Activated CD4-positive, alpha-beta T cell treated with anti-CD3 and anti-CD28 coated beads for 36 hours (primary cell): ENCODE measurements around the gene SLMAP. TPM values are rescaled to one million over a fixed set of nuclear protein-coding genes. Genes with fewer than 3 reads are reported as not detected.

Source experiments
- ATAC-seq: fragments of 200-7000 bp; cut with Tn5 transposase; one replicate; pipeline ENCODE4 v1.10.0; 2021; ENCODE audit warnings: mild to moderate bottlenecking, moderate library complexity
- CTCF ChIA-PET: fragments of 350-600 bp; sonication (Branson Sonifier 250); formaldehyde crosslinking; loops from one replicate; lab custom pipeline; 2021; ENCODE audit warnings: antibody characterized with exemption; lab: Charles Lee
- POLR2A ChIA-PET: fragments of 350-600 bp; sonication (Branson Sonifier 250); formaldehyde crosslinking; loops from one replicate; lab custom pipeline; 2021; ENCODE audit warnings: antibody characterized with exemption, inconsistent platforms; lab: Charles Lee
- DNase-seq: peaks from one replicate; pipeline ENCODE4 v3.0.0-alpha.2; 2020
- H3K27ac Mint-ChIP-seq: one replicate; pipeline ENCODE4 v1.8.0; 2021; ENCODE audit warnings: mixed read lengths
- H3K27me3 Mint-ChIP-seq: one replicate; pipeline ENCODE4 v1.8.0; 2021; ENCODE audit warnings: mixed read lengths
- H3K36me3 Mint-ChIP-seq: one replicate; pipeline ENCODE4 v1.8.0; 2021; ENCODE audit warnings: low read depth, mixed read lengths
- H3K4me1 Mint-ChIP-seq: one replicate; pipeline ENCODE4 v1.8.0; 2021; ENCODE audit warnings: mixed read lengths
- H3K4me3 Mint-ChIP-seq: one replicate; pipeline ENCODE4 v1.8.0; 2021; ENCODE audit warnings: mild to moderate bottlenecking, moderate library complexity, mixed read lengths
- H3K9me3 Mint-ChIP-seq: one replicate; pipeline ENCODE4 v1.8.0; 2021; ENCODE audit warnings: low read depth, mixed read lengths
- intact Hi-C, 2 experiments: fragments of 100-400 bp; cut with DNase I in 1 of 2; cut with micrococcal nuclease in 1 of 2; formaldehyde crosslinking; loops; one replicate each; pipeline versions ENCODE4 v1.14.2 to v1.15.1; 2022 to 2024; cut with DNase I, micrococcal nuclease
- total RNA-seq, 2 experiments: library from RNA; stranded (reverse); gene quantifications; one replicate each; pipeline ENCODE4 v1.2.3, GENCODE V29; 2021

Gene SLMAP
- total RNA-seq, 2 experiments from 2014 or later: 43.1 to 55.3 TPM

- Mint-ChIP-seq H3K36me3 (no peaks in the 10 kb centered on the region), H3K27ac (no peak overlapping the region), H3K4me3 (no peak overlapping the region), H3K27me3 (peaks cover 3% of the 10 kb centered on the region), H3K9me3 (no peaks in the 10 kb centered on the region), H3K4me1 (no peaks in the 10 kb centered on the region)
- POLR2A ChIA-PET: no interaction called here
- DNase-seq: no peak
- intact Hi-C loops: no loop called here
- ATAC-seq: no peak
- CTCF ChIA-PET: no interaction called here
Observed at GRCh38 chr3:57730682-57731081, 25.4 kb upstream of the SLMAP start.

DNA sequence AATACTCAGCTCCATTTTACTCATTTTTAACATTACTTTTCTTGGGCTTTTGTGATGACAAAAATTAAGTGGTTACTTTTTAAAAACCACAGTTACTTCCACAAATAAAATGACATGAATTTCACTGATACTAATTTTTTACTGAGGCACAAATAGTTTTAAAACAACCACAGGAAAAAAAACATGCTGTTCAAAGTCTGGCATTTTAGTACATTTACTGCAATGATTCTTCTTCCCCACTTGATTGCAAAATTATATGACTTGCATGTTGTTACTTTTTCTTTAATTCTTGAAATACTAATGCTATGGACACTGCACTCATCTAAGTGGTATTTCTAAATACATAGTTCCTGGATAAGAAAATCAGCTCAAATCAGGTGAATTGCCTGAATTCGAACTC is 24.8 kb upstream of the SLMAP start:
- POLR2A ChIA-PET: no interaction called here
- no peak for DNase-seq
- Mint-ChIP-seq H3K27me3 (peaks cover 3% of the 10 kb centered on the region), H3K4me3 (no peak overlapping the region), H3K36me3 (no peaks in the 10 kb centered on the region), H3K9me3 (no peaks in the 10 kb centered on the region), H3K27ac (no peak overlapping the region), H3K4me1 (no peaks in the 10 kb centered on the region)
- ATAC-seq: no peak
- intact Hi-C loops: no loop called here
- CTCF ChIA-PET: no interaction called here

- Mint-ChIP-seq H3K4me1 (no peaks in the 10 kb centered on the region), H3K36me3 (no peaks in the 10 kb centered on the region), H3K27me3 (peaks cover 3% of the 10 kb centered on the region), H3K27ac (no peak overlapping the region), H3K9me3 (no peaks in the 10 kb centered on the region), H3K4me3 (no peak overlapping the region)
- intact Hi-C loops: no loop called here
- ChIA-PET CTCF (interaction anchor here (1.4 kb wide), 1 partner anchor 18 kb away, joined by 3 read pairs; no protein-coding TSS in a partner anchor), POLR2A (no interaction called here)
- ATAC-seq (no peak), DNase-seq (no peak)
Observed at GRCh38 chr3:57733790-57734189, 22.3 kb upstream of the SLMAP start.

DNA sequence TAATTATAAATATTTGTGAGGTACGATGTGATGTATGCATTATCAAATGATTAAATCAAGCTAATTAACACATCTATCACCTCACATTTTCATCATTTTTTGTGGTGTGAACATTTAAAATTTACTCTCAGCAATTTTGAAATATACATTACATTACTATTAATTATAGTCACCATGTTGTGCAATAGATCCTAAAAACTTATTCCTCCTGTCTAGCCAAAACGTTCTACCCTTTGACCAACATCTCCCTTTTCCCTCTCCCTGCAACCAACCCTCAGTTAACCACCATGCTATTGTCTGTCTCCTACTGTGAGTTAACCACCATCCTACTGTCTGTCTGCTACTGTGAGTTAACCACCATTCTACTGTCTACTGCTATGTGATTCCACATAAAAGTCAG is 20.7 kb upstream of the SLMAP start:
- ATAC-seq (no peak), DNase-seq (no peak)
- no peak overlapping the region for H3K4me3 Mint-ChIP-seq
- intact Hi-C loops: no loop called here
- no peaks in the 10 kb centered on the region for H3K9me3 Mint-ChIP-seq
- no peak overlapping the region for H3K27ac Mint-ChIP-seq
- H3K4me1 Mint-ChIP-seq: no peaks in the 10 kb centered on the region
- ChIA-PET CTCF (interaction anchor here (0.6 kb wide), 1 partner anchor 381 kb away, joined by 3 read pairs; no protein-coding TSS in a partner anchor), POLR2A (no interaction called here)
- H3K27me3 Mint-ChIP-seq: peaks cover 3% of the 10 kb centered on the region
- no peaks in the 10 kb centered on the region for H3K36me3 Mint-ChIP-seq

GRCh38 chr3:57737840-57738239 is 18.3 kb upstream of the SLMAP start:
- Mint-ChIP-seq H3K9me3 (no peaks in the 10 kb centered on the region), H3K27me3 (no peaks in the 10 kb centered on the region), H3K36me3 (no peaks in the 10 kb centered on the region), H3K4me1 (no peaks in the 10 kb centered on the region), H3K4me3 (no peak overlapping the region), H3K27ac (no peak overlapping the region)
- ChIA-PET CTCF (no interaction called here), POLR2A (interaction anchor here (0.6 kb wide), 1 partner anchor 34 kb away, joined by 3 read pairs; no protein-coding TSS in a partner anchor)
- DNase-seq (no peak), ATAC-seq (no peak)
- intact Hi-C loops: no loop called here

- intact Hi-C loops: no loop called here
- CTCF ChIA-PET: no interaction called here
- ATAC-seq: no peak
Observed at GRCh38 chr3:57738391-57738790, 17.7 kb upstream of the SLMAP start.

DNA sequence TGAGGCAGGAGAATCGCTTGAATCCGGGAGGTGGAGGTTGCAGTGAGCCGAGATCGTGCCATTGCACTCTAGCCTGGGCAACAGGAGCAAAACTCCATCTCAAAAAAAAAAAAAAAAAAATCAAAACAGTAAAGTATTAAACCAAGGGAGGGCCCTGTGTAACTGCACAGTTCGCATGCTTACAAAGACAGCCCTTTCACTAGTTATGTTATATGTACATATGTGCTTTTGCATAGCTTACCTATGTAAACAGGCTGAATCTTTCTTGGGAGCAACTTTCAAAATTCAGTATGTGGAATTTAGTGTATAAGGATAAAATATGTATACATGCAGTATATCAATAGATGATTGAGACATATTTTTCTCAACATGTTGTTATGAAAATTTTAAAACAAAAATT is 16.1 kb upstream of the SLMAP start:
- intact Hi-C loops: no loop called here
- CTCF ChIA-PET: interaction anchor here (0.6 kb wide), 1 partner anchor 14 kb away, joined by 3 read pairs; no protein-coding TSS in a partner anchor
- H3K9me3 Mint-ChIP-seq: no peaks in the 10 kb centered on the region

More at GRCh38 chr3:57738391-57738790, 17.7 kb upstream of the SLMAP start:
- no peaks in the 10 kb centered on the region for H3K4me1 Mint-ChIP-seq
- no peak overlapping the region for H3K4me3 Mint-ChIP-seq
- no peak overlapping the region for H3K27ac Mint-ChIP-seq
- POLR2A ChIA-PET: no interaction called here
- H3K9me3 Mint-ChIP-seq: no peaks in the 10 kb centered on the region
- H3K36me3 Mint-ChIP-seq: no peaks in the 10 kb centered on the region
- no peaks in the 10 kb centered on the region for H3K27me3 Mint-ChIP-seq
- DNase-seq: no peak

GRCh38 chr3:57743496-57743895 is 12.6 kb upstream of the SLMAP start:
- Mint-ChIP-seq H3K4me1 (no peaks in the 10 kb centered on the region), H3K36me3 (no peaks in the 10 kb centered on the region), H3K27me3 (no peaks in the 10 kb centered on the region), H3K27ac (no peak overlapping the region), H3K9me3 (no peaks in the 10 kb centered on the region), H3K4me3 (no peak overlapping the region)
- CTCF ChIA-PET: interaction anchor here (2.0 kb wide), 1 partner anchor 10 kb away, joined by 4 read pairs; no protein-coding TSS in a partner anchor
- intact Hi-C loops: no loop called here
- ATAC-seq: no peak
- POLR2A ChIA-PET: no interaction called here
- no peak for DNase-seq

More for the DNA sequence above, 16.1 kb upstream of the SLMAP start:
- Mint-ChIP-seq H3K27me3 (no peaks in the 10 kb centered on the region), H3K27ac (no peak overlapping the region), H3K4me1 (no peaks in the 10 kb centered on the region), H3K4me3 (no peak overlapping the region), H3K36me3 (no peaks in the 10 kb centered on the region)
- DNase-seq (no peak), ATAC-seq (no peak)
- POLR2A ChIA-PET: no interaction called here

DNA sequence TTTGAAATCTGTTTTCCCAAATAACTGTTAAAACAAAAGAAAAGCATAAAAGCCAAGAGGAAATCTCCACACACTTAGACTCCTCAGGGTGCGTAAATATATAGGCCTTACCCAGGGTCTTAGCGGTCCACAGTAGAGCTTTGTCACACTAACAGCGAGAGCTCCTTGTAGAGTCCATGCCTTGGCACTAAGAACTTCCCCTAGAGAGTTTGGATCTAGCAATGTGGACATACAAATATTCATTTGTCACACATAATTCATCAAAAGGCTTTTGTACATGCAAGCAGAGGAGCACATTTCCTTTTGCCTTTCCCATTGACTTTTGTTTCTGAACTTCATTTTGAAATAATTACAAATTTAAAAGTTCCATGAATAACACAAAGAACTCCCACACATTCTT is 11.0 kb upstream of the SLMAP start:
- ChIA-PET POLR2A (no interaction called here), CTCF (no interaction called here)
- H3K4me3 Mint-ChIP-seq: no peak overlapping the region
- no peak for ATAC-seq
- no peaks in the 10 kb centered on the region for H3K36me3 Mint-ChIP-seq
- no peaks in the 10 kb centered on the region for H3K4me1 Mint-ChIP-seq
- intact Hi-C loops: no loop called here
- H3K27me3 Mint-ChIP-seq: no peaks in the 10 kb centered on the region
- no peak for DNase-seq
- no peaks in the 10 kb centered on the region for H3K9me3 Mint-ChIP-seq
- no peak overlapping the region for H3K27ac Mint-ChIP-seq

DNA sequence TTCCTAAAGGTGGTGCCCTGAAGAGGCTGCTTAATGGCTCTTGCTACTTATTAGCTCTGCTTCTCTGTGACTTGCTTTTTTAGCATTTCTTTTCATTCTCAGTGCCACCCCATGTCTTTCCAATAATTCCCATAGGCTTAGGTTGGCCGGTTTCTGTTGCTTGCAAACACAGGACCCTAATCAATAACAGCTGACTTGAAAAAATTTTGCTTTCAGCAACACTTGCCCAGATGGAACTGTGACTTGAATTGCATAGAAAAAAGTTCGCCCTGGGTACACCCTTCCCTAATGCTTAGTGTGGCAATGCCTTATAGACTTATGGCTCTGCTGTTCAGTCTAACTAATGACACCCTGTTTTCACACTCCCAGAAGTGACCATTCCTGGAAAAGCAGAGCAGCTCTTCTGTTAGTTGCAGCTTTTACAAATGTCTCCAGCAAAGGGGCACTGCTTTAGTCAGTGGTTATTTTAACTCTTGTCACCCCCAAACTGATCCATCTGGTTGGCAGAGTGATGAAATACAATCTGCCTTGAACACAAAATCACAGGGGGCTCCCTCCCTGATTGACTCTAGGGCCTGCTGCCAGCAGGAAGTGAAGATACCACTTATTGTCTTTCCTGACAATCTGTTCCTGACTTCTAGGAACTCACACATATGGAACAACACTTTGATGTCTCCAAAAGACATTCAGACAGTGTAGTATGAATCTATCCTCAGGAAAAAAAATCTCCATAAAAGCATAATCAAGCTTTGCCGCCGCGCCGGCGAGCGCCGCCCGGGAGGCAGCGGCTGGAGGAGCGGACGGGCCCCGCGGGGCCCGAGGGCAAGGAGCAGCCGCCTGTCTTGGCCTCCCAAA is 9.7 kb upstream of the SLMAP start:
- POLR2A ChIA-PET: no interaction called here
- no peaks in the 10 kb centered on the region for H3K4me1 Mint-ChIP-seq
- H3K4me3 Mint-ChIP-seq: no peak overlapping the region
- CTCF ChIA-PET: interaction anchor here (0.6 kb wide), 1 partner anchor 24 kb away, joined by 3 read pairs; no protein-coding TSS in a partner anchor
- intact Hi-C loops: no loop called here
- no peaks in the 10 kb centered on the region for H3K9me3 Mint-ChIP-seq
- no peaks in the 10 kb centered on the region for H3K27me3 Mint-ChIP-seq
- no peaks in the 10 kb centered on the region for H3K36me3 Mint-ChIP-seq
- DNase-seq (no peak), ATAC-seq (no peak)
- H3K27ac Mint-ChIP-seq: no peak overlapping the region

DNA sequence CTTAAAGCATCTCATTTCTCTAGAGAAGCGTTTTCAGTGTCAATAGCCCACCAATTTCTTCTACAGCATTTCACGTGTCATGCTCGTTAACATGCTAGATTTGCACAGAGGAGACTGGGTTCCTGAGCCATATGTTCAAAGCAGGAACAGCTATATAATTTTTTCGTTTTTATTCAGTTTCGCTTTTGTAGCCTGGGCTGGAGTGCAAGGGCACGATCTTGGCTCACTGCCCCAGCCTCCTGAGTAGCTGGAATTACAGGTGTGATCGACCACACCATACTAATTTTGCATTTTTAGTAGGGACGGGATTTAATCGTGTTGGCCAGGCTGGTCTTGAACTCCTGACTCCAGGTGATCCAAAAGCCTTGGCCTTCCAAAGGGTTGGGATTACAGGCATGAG is 6.6 kb upstream of the SLMAP start:
- Mint-ChIP-seq H3K9me3 (no peaks in the 10 kb centered on the region), H3K27me3 (no peaks in the 10 kb centered on the region), H3K36me3 (no peaks in the 10 kb centered on the region), H3K4me3 (no peak overlapping the region), H3K4me1 (peaks cover 1% of the 10 kb centered on the region), H3K27ac (no peak overlapping the region)
- CTCF ChIA-PET: no interaction called here
- intact Hi-C loops: no loop called here
- POLR2A ChIA-PET: no interaction called here
- DNase-seq: no peak
- ATAC-seq: no peak

DNA sequence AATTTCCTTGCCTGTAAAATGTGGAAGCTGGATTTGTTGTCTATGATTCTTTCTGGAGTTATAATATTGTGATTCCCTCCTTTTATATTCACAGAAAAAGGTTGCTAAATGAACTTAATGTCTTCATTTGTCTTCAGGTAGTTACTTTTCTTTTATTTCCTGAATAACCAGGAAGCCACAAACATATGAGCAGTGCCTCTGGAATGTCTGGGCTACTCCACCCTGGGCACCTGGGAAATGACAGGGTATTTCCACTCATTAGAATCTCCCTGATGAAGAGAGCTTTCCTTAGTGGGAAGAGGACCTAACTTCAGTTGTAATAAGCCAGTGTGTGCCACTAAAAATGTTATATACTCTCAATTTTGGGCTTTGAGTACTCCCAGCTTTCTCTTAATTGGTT is 3.8 kb upstream of the SLMAP start:
- Mint-ChIP-seq H3K27ac (no peak overlapping the region), H3K4me3 (no peak overlapping the region), H3K27me3 (no peaks in the 10 kb centered on the region), H3K36me3 (peaks cover 6% of the 10 kb centered on the region), H3K9me3 (no peaks in the 10 kb centered on the region), H3K4me1 (peaks cover 11% of the 10 kb centered on the region)
- intact Hi-C loops: loop anchor here in 1 of 2 experiments (10.0 kb wide), 1 partner anchor 1198 kb away; the partner anchor contains the start of gene CCDC66
- ATAC-seq: no peak
- ChIA-PET POLR2A (no interaction called here), CTCF (no interaction called here)
- DNase-seq: no peak
